ENCODE data around the gene RAD9B.
"Not testable (repeated sequence)": the region's sequence is repeated elsewhere in the genome, so short reads cannot be mapped to it uniquely, and the experiment has no call there.

The RAD9B gene

DNA sequence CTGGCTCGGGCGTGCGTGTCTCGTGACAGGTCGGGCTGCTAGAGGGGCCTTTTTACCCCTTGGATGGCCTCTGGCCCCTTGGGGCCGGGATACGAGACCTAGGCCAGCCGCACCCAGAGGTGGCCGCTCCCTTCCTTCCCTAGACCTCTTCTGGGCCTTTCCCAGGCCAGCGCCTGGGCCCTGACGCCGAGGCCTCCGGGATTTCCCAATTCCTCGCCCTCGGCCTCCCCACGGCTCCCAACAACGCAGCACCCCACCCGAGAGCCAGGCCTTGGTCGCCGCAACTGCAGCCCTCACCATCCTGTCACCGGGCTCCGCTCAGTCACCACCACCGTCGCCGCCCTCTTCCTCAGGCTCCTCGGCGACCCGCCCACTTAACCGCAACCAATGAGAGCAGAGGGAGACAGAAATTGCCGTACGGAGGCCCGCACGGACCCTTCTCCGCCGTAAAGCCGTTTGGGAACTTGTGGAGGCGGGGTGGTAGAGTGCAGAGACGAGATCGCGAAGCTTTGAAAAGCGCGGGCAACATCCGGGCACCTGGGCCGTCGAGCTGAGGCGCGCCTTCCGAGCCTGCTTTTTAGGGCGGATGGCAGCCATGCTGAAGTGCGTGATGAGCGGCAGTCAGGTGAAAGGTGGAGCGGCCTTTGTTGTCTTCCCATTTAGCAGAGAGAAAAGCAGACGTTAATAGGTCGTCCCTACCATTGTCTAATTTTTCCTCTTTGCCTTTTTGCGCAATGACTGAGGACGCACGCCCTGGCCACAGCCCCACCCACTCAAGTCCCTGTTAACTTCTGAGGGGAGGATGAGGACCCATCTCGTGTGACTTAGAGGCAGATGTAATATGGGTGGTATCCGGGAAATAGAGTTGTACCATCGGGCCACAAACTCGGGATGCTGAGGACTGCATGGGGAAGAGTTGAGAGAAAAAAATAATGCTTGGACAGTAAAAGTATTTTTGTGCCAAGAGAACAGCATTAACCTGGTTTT, at the start of gene RAD9B, which contains the start of gene VPS29:
RAD9B (plus strand) TSS at position 580 of the 987 bp plus-strand sequence; CDS start at position 587, 7 bp downstream.
VPS29 (minus strand) TSS at position 360 of the 987 bp plus-strand sequence; CDS start at position 300, 60 bp downstream.
- DNase-seq: peak; percentile 97 to 98

DNA sequence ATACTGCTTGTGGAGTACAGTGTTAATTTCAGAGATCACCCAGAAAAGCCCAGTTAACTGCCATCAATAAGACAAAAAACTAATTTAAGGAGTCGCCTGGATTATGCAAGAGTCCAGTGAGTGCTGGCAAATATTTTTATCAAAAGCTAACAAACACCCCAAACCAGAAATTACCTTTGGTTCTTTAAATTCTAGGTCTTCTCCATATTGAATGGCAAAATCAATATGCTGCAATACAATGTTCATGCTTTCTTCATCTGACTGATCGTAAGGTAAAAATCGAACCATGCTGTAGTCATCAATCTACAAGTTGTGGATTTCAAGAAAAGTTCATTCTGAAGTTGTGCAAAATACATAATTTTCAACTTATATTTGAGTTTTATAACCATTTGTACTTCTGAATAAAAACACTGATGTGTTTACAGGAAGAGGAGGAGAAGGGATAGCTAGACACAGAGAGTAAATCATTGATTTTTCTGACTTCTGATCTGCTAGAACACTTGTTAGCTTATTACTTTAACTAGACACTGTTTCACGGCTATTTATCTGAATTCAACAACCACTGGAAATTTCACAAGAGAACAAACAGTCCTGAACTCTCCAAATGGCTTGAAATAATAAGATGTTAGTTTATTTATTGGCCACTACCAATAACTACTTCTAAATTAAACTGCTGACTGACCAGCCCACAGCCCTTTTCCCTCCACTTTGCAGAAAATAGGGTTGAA, 48.4 kb upstream of the RAD9B start:
- DNase-seq: no peak

DNA sequence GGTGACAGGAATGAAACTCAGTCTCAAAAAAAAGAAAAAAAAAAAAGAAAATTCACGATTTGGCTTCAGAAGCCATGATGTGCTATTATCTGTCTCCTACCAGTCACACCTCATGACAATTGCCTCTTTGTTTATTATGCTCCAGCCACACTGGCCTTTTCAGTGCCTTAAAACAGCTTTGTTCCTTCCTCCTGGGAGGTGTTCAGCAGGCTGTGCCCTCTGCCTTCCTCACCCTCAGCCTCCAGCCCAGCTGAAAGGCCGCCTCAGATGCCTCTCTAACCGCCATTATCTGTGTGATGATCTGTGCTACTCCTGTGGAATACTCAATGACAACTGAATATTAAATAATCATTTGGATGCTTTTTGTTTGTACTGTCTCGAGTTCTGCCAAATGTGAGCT, 43.4 kb upstream of the RAD9B start:
- DNase-seq: no peak

DNA sequence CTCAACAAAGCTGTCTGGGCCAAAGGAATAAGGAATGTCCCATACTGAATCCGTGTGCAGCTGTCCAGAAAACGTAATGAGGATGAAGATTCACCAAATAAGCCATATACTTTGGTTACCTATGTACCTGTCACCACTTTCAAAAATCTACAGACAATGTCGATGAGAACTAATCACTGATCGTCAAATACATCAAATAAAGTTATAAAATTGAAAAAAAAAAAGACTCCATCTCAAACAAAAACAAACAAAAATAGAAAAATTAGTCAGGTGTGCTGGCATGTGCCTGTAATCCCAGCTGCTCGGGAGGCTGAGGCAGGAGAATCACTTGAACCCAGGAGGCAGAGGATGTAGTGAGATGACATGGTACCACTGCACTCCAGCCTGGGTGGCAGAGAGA, 40.9 kb upstream of the RAD9B start:
- not testable (repeated sequence) for DNase-seq

DNA sequence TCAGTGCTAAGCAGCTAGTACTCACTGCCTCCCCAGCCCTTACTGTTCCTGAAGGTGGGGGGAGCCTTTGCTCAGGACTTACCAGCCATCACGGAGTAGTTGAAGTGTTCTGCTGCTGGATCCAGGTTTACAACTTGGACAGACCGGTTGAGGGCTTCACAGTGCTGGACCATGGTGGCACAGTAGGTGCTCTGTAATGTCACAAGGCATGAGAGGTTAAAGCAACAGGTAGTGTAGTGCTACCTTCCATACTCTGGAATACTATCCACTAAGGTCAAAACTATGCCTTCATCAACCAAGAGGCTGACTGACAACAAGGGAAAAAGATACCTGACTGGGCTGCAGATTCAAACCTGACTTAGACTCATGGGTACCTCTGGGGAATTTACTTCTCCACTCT, 37.1 kb upstream of the RAD9B start:
- DNase-seq: no peak

DNA sequence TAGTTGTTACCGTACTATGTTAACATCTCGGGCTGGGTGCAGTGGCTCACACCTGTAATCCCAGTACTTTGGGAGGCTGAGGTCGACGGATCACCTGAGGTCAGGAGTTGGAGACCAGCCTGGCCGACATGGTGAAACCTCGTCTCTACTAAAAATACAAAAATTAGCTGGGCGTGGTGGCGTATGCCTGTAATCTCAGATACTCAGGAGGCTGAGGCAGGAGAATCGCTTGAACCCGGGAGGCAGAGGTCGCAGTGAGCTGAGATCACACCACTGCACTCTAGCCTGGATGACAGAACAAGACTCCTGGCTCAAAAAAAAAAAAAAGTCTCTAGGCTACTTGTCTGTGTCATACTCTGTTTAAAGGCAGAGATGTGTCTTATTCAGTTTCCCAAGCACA, 36.4 kb upstream of the RAD9B start:
- not testable (repeated sequence) for DNase-seq

DNA sequence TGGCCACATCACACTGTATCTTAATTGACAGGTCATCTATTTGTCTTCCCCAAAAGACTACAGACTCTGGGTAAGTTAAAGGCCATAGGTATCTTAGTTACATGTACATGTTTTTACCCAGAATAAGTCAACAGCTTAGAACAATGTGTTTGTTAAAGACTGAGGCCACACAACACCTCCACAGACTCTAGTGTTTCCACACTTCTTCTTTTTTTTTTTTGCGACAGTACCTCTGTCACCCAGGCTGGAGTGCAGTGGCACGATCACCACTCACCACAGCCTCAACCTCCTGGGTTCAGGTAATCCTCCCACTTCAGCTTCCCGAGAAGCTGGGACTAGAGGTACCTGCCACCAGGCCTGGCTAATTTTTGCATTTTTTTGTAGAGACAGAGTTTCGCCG, 35.3 kb upstream of the RAD9B start:
- no peak for DNase-seq

DNA sequence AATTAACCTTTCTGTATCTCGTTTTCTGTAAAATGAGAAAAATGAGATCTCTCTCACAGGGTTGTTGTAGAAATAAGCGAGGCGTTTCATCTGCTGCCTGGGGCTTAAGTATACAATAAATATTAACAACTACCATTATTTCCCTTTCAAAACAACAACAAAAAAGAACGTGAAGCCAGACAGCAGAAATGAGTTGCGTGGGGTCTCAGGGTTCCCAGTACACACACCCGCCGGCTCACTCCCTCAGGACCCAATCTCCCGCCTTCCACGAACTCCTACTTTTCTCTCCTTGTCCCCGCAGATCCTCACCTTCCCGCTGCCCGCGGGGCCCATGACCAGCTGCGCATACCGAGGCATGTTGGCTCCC, 34.3 kb upstream of the RAD9B start:
- DNase-seq: no peak

DNA sequence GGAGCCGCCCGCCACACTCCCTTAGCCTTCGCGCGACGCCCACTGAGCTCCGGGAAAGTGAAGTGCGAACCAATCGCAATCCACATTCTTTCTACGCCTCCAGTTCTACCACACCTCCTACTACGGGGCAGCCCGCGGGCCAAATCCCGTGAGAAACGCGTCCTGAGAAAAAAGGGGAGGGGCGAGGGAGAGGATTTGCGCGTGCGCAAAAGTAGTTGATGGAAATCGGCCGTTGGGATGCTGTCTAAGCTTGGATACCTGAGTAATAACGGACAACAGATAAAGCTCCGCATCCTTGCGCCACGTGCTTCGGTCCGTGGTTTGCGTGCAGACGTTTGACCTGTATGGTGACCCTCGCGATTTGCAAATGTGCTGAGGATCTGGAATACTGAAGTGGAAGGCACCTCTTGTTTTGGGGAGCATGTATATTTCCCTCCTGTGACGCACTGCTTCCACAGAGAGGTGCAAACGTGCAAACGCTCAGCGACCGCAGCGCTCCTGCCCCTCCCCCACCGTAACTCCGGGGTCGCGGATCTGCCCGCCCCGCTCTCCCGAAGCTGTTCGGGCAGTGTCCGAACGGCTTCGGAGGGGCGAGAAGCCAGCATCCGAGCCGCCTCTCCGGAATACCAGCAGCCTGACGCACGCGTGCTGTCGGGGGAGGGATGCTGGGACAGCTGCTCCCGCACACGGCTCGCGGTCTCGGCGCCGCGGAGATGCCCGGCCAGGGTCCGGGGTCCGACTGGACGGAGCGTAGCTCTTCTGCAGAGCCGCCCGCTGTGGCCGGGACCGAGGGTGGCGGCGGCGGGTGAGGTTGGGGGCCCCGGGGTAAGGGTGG, 33.7 kb upstream of the RAD9B start, which contains the start of the genes FAM216A and GPN3:
FAM216A (plus strand) TSS at position 632 of the 835 bp plus-strand sequence; CDS start at position 663, 31 bp downstream.
GPN3 (minus strand) TSS at position 44 of the 835 bp plus-strand sequence. CDS start 54 bp downstream, outside the sequence.
- DNase-seq: peak; percentile 98 to 99

DNA sequence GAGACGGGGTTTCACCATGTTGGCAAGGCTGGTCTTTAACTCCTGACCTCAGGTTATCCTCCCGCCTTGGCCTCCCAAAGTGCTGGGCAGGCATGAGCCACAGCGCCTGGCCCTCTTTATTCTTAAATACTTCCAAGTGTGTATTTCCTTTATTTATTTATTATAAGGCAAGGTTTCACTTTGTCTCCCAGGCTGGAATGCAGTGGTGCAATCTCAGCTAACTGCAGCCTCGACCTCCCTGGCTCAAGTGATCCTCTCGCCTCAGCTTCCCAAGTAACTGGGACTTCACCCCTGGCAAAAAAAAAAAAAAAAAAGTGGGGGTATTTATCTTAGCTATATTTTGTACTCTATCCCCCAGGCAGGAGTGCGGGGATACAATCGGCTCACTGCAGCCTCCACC, 26.7 kb upstream of the RAD9B start:
- DNase-seq: no peak

DNA sequence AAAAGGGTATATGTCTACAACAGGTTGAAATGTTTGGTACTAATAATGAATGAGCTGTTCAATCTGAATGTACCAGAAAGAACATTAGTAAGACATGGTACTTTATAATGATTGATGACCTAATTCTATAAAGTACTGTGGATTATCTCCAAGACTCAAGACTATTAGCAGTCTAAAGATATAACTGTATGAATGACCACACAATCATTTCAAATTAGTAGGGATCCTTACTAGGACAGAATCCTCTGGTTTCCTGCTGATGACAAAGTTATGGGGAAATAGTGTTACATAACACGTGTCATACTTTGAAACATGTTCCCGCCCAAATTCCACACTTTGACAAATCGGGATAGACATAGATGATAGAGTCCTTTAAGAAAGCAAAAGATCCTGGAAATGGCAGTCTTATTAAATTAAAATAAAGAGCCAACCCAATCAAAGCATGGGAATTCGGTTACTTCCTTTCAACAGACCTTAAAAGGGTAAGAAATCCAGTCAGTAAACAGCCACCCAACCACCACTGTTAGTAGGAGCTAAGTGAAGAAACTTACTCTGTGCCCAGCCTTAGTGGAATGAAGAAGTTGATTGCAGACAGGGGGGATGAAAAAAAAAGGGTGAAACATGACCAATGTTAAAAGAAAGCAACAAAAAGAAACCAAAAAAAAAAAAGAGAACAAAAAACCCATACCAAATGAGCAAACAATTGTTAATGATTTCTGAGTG, 3.0 kb upstream of the RAD9B start:
- no peak for DNase-seq

DNA sequence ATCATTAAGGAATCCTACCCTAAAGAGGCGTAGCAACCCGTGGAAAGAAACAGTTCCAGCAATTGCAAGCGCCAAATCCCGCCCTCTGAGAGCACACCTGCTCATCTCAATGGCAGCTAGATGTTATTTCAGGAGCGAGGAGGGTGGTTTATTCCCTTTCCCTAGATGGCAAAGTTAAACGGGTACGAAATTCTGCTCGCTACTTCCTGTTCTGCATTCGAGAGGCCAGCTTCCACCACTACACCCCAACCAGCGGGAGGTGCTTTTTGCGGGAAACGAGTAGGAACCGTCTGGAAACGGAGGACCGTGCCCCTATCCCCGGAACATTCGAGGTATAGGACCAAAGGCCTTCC, 756 bp upstream of the RAD9B start:
- peak; percentile 51 to 82 for DNase-seq

DNA sequence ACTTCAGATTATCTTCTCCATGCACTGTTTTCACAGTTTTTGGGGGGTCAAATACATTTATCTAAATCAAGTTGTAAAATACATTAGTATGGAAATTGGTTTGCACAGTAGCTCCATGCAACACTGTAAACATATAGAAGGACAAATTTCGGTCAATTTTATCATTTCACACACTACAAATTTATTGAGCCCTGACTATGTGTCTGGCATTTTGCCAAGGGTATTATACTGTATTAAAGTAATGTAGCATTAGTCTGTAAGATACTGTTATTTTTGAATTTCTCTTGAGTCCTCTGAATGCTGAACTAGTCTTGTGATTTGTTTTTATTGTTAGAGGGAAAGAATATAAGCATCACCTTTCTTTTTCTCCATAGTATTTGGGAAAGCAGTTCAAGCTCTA, 1.3 kb downstream of the RAD9B start:
- no peak for DNase-seq

DNA sequence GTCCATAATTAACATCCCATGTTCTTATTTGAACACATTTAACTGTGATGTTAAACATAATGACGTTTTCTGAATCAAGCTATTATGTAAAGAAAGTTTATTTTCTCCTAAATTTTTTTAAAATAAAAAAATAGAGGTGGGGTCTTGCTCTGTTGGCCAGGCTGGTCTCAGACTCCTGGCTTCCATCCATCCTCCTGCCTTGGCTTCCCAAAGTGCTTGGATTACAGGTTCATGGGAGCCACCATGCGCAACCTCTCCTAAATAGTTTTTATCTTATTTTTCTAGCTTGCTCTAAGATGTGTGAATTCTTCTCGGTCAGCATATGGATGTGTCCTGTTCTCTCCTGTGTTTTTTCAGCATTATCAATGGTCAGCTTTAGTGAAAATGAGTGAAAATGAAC, 3.2 kb downstream of the RAD9B start:
- no peak for DNase-seq

DNA sequence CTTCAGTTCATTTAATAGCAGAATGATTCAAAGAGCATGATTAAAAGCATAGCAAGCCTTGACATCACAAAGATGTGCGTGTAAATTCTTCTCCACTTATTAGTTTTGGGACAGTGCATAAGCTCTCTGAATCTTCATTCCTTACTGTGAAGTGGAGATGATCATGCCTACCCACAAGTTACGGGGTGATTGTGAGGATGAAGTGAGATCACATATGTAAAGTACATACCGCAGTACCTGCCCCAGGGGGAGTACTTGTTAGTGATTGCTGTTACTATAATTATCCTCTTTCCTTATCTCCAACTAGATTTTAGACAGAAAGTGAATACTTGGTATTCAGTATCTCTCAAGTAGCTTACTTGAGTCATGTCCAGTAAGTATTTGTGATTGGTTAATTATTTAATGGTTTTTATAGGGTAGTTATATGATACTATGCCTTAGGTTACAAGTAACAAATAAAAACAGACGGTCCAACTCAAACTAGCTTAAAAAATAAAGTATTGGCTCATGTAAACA, 6.0 kb downstream of the RAD9B start:
- DNase-seq: no peak

DNA sequence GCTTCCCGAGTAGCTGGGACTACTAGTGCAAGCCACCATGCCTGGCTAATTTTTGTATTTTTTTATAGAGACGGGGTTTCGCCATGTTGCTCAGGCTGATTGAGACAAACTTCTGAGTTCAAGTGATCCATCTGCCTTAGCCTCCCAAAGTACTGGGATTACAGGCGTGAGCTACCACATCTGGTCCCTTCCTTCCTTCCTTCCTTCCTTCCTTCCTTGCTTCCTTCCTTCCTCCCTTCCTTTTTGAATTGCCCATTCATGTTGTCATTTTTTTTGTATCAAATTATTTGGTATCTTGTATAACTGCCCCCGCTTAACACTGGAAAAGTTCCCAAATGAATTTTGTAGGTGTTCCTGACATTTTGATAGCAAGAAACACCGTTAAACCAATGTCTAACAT, 11.7 kb downstream of the RAD9B start:
- no peak for DNase-seq

DNA sequence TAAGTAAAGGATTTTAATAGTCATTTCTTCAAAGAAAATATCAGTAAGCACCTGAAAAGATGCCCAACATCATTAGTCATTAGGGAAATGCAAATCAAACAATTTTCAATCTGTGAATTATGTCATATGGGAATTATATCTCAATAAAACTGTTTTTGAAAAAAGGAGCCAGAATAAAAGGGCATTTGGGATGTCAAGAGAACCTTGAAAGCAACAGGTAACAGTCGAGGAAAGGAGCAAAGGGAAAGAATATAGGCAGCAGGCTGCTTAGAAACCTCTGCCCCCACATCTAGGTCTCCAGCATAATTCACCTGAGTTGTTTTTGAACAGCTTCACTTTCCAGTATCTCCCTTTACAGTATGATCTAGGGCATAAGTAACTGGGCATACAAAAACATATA, 12.2 kb downstream of the RAD9B start:
- no peak for DNase-seq

DNA sequence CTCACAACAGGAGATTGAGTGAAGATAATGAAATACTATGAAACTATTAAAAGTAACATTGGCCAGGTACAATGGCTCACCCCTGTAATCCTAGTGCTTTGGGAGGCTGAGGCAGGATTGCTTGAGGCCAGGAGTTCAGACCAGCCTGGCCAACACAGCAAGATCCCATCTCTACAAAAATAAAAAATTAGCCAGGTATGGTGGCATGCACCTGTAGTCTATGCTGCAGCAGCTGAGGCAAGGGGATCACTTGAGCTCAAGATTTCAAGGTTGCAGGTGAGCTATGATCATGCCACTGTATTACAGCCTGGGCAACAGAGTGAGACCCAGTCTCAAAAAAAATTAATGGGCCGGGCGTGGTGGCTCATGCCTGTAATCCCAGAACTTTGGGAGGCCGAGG, 14.9 kb downstream of the RAD9B start:
- no peak for DNase-seq

DNA sequence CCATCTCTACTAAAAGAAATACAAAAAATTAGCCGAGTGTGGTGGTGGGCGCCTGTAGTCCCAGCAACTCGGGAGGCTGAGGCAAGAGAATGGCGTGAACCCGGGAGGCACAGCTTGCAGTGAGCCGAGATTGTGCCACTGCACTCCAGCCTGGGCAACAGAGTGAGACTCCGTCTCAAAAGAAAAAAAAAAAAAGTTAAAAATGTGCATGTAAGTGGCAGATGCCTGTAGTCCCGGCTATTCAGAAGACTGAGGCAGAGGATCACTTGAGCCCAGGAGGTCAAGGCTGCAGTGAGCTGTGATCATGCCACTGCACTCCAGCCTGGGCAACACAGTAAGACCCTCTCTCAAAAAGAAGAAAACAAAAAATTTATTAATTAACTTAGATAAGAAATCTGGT, 15.9 kb downstream of the RAD9B start:
- DNase-seq: not testable (repeated sequence)

DNA sequence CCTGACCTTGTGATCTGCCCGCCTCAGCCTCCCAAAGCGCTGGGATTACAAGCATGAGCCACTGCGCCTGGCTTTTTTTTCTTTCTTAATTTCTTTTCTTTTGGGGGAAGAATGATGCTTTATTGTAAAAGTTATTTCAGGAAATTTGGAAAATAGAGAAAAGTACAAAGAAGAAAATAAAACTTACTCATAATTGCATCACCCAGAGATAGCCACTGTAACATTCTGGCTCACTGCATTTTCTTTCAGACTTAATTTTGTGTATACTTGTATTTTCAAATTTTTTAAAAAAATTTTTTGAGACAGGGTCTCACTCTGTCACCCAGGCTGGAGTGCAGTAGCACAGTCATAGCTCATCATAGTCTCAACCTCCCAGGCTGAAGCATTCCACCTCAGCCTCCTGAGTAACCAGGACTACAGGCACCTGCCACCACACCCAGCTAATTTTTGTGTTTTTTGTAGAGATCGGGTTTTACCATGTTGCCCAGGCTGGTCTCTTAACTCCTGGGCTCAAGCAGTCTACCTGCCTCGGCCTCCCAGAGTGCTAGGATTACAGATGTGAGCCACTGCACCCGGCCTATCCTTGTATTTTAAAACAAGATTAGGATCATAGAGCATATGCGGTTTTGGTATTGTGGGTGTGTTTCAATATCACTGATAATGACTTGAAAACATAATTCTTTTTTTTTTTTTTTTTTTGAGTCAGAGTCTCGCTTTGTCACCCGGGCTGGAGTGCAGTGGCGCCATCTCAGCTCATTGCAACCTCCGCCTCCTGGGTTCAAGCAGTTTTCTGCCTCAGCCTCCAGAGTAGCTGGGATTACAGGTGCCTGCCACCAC, 19.0 kb downstream of the RAD9B start:
- DNase-seq: not testable (repeated sequence)
